HEK293T (cell line): Measurements from ENCODE around the gene CSNK1G3.

Experiments
- ARNT ChIP-seq: fragments of 450-650 bp; IDR thresholded peaks from 2 replicates; pipeline ENCODE4 v1.6.1; 2017; ENCODE audit warnings: mild to moderate bottlenecking
- BHLHE40 ChIP-seq: fragments of 450-650 bp; IDR thresholded peaks from 2 replicates; pipeline ENCODE4 v1.6.1; 2016; ENCODE audit warnings: mild to moderate bottlenecking, moderate library complexity, borderline replicate concordance
- ELF4 ChIP-seq: fragments of 450-650 bp; IDR thresholded peaks from 2 replicates; pipeline ENCODE4 v1.6.1; 2017; ENCODE audit warnings: antibody characterized with exemption
- FOXA1 ChIP-seq: fragments of 450-650 bp; IDR thresholded peaks from 2 replicates; pipeline ENCODE4 v1.6.1; 2016; ENCODE audit warnings: mild to moderate bottlenecking
- FOXM1 ChIP-seq: fragments of 450-650 bp; IDR thresholded peaks from 2 replicates; pipeline ENCODE4 v1.6.1; 2017; ENCODE audit warnings: mild to moderate bottlenecking, borderline replicate concordance
- NFRKB ChIP-seq: fragments of 450-650 bp; IDR thresholded peaks from 2 replicates; pipeline ENCODE4 v1.6.1; 2016; ENCODE audit warnings: mild to moderate bottlenecking, moderate library complexity
- TARDBP ChIP-seq: fragments of 450-650 bp; IDR thresholded peaks from 2 replicates; pipeline ENCODE4 v1.6.1; 2016

- TF ChIP-seq ELF4 (no peak), ARNT (no peak), FOXA1 (no peak), NFRKB (no peak), BHLHE40 (no peak), TARDBP (no peak), FOXM1 (no peak)
Observed at GRCh38 chr5:123571927-123572326, 60.0 kb downstream of the CSNK1G3 start.
